HG03039 (cell line): Measurements from ENCODE around the gene TMEM35A.
"Not testable (repeated sequence)": the region's sequence is repeated elsewhere in the genome, so short reads cannot be mapped to it uniquely, and the experiment has no call there.

Experiments
- ATAC-seq: cut with Tn5 transposase; IDR thresholded peaks from one replicate; pipeline ENCODE4 v1.9.1; 2021; ENCODE audit warnings: mild to moderate bottlenecking, moderate library complexity; ENCODE audit not compliant: unreplicated experiment

TMEM35A gene, protein sequence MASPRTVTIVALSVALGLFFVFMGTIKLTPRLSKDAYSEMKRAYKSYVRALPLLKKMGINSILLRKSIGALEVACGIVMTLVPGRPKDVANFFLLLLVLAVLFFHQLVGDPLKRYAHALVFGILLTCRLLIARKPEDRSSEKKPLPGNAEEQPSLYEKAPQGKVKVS

DNA sequence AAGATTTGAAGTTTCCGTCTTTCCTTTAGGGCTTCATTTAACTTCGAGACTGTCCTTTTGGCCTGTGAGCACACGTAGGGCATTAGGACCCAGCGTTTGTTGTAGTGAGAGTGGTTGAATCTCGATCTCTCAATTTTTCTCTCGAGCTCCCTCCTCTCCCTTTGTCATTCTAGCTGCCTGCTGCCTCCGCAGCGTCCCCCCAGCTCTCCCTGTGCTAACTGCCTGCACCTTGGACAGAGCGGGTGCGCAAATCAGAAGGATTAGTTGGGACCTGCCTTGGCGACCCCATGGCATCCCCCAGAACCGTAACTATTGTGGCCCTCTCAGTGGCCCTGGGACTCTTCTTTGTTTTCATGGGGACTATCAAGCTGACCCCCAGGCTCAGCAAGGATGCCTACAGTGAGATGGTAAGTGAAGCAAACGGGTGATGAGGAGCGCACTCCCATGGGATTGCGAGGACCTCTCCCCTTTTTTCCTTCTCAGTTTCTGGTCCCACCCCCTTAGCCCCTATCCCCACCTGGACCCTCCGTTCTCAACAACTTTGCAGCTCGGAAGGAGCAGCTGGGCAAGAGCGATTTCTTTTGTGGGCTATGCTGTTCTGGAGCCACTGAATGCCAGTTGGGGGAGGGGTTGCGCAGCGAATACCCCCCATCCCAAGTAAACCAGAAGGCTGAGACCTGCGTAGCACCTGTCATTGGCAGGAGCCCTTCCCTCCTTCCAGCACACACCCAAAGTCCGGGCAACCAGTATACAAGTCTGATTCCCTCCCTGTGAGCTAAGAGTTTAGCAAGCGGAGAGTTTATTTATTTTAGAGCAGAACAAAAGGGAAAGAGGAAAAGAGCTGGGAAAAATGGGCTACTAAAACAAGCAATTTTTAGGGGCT lies at the start of gene TMEM35A:
Gene TMEM35A (plus strand): TSS at position 164 of the 883 bp plus-strand sequence. CDS start 124 bp downstream, at position 288.
- no peak for ATAC-seq

DNA sequence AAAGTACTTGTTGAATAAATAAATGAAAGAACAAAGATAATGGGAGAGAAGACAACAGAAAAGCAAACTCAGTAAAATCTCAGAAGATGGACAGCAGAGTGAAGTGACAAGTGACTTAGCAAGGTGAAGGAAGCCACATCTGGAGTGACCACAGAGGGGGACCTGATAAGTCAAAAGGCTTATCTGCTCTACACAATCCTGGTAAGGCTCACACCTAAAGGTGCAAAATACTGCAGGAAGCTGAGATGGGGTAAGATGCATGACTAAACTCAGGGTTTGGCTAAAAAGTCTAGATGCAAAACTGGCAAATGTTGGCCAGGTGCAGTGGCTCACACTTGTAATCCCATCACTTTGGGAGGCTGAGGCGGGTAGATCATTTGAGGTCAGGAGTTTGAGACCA lies 49.0 kb upstream of the TMEM35A start:
- ATAC-seq: no peak

DNA sequence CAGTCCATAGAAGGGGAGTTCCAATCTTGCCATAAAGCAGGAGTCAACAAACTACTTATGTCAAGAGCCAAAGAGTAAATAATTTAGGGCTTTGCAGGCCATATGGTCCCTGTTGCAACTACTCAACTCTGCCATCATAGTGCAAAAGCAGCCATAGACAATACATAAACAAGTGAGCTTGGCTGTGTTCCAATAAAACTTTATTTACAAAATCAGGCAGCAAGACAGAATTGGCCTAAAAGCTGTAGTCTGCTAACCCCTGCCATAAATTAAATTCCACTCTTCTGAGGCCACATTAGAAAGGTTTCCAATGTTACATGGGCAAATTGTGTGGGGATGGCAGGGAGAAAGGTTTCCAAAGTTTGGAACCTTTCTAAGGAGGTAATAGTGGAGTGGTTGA lies 41.4 kb upstream of the TMEM35A start:
- no peak for ATAC-seq

DNA sequence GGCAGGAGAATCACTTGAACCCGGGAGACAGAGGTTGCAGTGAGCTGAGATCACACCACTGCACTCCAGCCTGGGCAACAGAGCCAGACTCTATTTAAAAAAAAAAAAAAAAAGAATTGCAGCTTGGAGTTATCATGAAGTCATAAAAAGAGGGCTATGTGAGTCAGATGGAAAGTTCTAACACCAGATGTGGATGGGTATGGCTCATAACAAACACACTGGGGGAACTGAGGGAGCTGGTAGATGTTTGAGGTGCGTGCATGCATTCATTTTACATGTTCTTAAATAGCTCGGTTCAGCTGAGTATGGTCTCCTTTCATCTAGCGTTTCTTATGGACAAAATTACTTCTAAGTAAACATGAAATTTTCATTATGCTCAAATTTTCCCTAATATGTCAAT lies 38.5 kb upstream of the TMEM35A start:
- ATAC-seq: no peak

DNA sequence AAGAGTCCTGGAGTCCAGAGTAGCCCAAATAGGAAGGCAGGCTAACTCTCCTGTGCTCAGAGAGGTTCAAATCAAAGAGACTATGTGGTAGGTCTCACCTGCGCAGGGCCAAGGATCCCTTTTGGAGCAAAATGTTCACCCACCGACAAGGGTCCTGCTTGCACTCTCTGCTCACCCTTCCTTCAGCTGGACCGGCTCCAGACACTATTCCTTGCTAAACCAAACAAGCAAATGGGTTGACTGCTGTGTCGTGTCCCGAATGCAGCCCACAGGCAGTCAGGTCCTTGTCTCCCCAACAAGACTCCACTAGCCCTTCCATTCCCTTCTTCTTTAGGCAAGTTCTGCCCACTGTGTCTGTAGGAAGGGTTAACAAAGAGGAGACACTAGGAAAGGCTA lies 27.5 kb upstream of the TMEM35A start:
- no peak for ATAC-seq

DNA sequence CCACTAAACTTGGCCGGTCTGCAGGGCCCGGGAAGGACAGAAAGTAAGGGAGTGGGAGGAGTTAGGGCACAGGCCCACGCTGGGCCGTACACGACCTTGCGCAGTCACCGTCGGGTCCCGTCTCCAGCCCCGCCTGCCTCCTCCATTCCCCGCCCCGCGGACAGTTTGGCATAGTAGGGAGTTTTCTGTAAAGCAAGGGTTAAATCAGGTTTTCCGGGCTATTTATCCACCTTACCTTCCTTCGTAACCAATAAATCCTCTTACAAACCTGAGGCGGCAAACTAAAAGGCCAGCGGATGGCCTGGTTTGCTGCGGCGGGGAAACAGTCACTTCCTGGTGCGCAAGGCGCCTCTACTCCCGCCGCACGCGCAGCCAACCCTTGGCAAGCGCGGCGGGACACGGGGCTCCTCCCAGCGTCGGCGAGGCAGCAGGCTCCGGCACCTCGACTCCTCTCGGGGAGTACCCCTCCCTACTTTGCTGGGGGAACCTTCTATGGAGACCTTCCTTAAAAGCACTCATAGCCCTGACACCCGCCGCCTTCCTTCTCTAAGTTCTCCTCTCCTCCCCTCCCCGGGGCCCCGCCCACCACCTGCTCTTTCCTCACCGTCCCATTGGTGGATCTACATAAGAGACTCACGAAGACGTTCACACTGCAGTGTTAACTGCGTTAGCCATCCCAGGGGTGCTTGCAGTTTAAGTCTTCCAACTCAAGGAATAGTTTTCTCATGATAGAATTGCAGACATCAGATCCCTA lies 27.0 kb upstream of the TMEM35A start, which contains the start of gene TRMT2B:
Gene TRMT2B (minus strand): TSS at position 563 of the 754 bp plus-strand sequence. CDS start 9,822 bp downstream, outside the sequence.
- peak; percentile 90 for ATAC-seq

DNA sequence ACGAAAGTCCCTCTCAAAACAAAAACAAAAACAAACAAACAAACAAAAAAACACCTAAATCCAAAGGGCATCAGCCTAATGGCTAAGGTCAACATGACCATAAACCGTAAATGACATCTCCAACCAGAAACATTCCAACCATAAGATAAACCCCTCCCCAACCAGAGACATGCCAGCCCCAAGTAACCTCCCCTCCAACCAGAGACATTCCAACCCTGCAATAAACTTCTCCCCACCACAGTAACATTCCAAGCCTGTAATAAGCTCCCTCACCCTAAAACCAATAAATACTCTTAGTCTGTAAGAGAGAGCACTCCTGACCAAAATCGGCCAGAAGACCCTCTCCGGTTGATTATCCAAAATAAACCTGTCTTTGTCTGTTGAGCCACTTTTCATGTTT lies 22.1 kb upstream of the TMEM35A start:
- ATAC-seq: not testable (repeated sequence)

DNA sequence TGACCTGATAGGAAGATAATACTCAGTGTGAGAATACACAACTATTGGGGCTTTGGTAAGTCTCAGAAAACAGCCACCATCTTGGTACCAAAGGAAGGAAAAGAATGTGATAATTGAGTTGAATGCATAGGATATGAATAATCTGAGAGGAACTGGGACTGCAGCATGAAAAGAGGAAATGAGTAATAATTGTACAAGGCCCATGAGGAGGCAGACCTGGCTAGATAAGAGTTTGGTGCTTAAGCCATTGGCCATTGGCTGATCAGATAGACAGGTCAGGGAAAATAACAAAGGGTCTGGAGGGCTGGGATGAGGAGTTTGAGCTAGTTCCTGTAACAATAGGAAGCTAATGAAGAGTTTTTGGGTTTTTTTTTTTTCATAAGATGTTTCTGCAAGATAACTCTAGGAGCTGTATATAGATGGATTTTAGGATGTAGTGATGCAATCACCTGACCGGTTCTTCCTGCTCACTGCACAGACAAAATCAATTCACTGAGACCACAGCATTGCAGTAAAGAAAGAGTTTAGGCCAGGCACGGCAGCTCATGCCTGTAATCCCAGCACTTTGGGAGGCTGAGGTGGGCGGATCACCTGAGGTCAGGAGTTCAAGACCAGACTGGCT lies 21.5 kb upstream of the TMEM35A start:
- peak; percentile 71 for ATAC-seq

DNA sequence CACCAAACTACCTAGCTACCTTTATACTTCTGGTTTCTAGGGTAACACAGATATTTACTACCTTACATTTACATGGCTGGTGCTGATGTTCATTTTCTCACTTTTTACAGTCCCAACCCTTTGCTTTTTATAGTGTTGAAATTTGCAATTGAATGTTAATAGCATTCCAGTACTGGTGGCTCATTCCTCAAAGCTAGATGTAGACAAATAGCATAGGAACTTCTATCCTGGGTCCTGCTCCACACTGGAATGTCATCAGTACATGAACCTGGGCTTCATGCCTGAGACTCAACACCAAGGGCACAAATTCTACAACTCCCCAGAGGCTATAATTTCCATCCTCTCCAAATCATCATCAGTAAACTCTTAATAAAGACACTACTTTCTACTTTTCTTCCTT lies 16.5 kb upstream of the TMEM35A start:
- no peak for ATAC-seq

DNA sequence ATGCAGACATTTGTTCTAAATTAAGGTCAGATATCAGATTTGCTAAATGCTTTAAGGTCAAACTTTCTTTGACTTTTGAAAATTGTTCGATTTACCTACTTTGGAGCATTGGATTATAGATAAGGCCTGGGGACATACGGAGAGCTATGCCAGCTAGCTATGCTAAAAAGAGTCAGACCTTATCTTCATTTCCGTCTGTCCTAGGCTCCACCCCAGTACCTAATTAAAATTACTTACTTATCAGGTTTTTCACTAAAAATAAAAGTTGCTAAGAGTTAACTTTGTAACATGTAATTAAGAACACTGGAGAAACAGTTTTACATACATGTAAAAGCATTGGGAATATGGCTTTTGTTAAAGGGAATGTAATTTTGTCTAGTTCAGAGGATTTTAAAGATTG lies 7.1 kb upstream of the TMEM35A start:
- no peak for ATAC-seq

DNA sequence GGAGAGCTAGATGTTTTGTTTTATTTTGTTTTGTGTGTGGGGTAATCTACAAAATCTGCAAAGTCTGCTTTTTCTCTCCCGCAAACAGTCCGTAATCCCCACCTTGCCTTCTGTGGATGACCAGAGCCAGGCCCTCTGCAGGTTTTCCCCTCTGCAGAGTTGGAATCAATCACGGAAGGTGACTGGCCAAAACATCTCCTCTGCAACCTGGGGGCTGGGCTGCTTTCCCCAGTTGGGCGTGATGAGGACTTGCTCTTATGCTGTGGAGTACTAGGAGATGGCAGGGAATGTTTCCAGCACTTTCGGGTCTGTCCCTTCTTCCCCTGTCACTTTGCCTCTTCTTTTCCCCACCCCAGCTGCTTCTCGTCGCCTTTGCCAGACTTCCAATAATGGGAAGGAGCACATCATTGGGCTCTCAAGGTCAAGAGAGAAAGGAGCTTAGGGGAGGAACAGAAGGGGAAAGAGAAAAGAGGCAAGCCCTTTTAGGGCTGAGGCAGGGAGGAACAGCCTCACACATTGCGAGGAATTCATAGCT lies 1.1 kb downstream of the TMEM35A start:
- ATAC-seq: no peak

DNA sequence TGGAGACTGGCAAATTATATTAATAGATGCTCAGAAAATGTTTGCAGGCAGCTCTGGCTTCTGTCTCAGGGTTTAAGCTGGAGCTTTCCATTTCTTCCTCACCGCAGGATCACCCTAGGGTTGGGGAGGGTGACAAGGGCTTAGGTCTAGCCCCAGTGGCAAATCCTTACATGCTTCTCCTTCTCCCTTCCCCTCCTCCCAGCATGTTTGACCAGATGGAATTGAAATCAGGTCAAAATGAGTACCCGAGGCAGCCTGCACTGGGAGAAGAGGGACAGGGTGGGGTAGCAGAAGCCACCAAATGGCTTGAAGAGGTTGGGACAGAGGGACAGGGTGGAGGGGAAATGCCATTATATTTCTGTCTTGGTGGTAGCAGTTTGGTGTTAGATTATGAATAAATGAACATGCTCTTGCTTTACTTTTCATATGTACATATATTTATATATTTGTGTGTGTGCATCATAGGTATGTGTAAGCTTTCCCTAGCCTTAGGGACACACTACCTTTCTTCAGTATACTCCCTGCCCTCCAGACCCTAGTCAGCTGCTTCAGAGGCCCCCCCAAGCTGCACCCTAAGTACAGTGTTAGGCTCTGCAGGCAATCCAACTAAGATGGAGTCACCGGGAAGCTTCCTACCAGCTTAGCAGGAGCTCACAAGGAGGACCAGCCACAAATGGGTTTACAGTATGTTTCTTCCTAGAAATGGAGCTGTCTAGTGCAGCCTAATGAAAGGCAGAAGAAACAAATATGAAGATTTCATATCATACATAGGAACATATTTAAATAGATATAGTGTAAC lies 1.8 kb downstream of the TMEM35A start:
- no peak for ATAC-seq

DNA sequence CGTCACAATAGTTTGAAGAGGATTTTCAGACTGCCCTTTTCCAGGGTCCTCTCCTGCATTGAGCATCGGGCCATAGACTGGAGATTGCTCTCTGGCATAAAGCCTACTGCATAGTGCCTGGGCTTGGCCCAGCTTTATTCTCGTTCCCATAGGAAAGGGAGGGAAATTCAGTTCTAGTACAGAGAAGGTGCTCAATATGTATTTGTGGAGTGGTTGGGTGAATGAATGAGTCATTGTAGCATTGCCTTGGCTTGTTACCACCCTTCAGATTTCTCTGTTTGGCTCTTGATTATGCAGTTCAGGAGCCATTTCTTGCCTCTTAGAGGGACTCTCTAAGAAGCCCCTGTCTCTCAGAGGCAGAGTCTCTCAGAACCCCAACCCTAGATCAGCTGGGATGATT lies 2.6 kb downstream of the TMEM35A start:
- no peak for ATAC-seq

DNA sequence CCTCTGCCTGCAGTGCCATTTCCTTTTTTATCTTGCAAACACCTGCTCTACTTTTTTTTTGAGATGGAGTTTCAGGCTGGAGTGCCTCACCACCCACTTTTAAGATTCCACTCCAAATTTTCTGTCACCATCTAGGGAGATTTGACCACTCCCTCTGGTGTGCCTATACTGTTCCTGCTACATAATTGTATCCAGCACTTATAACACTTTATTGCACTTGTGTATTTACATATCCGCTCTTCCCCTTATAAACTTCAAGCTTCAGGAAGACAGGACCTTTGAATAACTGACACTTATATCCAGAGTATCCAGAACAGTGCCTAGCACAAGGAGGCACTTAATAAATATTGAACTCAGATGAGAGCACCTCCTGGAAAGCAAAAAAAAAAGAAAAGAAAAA lies 13.1 kb downstream of the TMEM35A start:
- ATAC-seq: no peak

DNA sequence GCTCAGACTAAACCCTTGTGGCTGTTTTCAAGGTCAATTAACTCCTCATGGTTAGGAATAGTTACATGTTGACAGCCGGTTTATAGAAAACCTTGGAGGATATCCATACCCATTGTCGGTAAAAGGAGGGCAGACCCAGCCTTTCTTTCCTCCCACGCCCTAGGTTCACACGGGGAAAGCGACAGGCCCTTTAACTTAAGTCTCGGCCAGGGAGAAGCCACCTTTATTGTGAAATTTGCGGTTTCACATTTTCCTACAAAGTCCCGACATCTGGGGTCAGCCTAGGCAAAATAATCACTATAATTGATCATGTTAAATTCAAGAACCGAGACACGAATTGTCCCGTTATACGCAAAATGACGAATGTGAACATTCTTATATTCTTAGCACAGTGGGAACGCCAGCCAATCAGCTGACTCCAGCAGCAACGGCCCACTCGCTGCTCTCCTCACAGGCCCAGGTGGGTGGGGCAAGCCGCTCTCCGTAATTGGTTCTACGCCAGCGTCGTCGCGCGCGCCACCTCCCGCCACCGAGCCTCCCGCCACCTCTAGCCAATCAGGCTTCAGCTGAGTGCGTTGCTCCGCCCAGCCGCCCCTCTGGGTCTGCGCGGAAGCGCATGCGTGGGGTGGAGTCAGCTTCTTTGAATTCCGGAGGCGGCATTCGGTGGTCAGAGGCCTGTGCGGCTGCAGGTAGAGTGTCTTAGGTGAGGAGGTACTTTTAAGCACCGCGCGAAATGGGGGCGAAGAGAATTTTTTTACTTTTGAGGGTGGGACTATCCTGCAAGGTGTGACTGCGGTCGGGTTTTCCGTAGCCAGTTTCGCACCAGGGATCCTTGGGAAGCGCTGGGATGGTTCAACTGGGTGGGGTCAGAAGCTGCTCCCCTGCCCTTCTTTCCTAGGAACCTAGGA lies 19.1 kb downstream of the TMEM35A start, which contains the start of gene CENPI:
Gene CENPI (plus strand): TSS at position 659 of the 908 bp plus-strand sequence. CDS start 2,867 bp downstream, outside the sequence.
- ATAC-seq: peak; percentile 99

DNA sequence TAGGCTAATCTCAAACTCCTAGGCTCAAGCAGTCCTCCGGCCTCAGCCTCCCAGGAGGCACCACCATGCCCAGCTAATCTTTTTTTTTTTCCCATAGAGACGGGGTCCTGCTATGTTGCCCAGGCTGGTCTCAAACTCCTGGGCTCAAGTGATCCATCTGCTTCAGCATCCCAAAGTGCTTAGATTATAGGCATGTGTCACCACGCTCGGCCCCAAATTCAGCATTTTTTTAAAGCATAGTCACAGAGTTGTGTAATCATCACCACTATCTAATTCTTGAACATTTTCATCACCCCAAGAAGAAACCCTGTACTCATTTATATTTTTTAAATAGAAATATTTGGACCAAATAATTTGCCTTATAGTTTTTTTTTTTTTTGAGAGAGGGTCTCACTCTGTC lies 29.6 kb downstream of the TMEM35A start:
- ATAC-seq: no peak

DNA sequence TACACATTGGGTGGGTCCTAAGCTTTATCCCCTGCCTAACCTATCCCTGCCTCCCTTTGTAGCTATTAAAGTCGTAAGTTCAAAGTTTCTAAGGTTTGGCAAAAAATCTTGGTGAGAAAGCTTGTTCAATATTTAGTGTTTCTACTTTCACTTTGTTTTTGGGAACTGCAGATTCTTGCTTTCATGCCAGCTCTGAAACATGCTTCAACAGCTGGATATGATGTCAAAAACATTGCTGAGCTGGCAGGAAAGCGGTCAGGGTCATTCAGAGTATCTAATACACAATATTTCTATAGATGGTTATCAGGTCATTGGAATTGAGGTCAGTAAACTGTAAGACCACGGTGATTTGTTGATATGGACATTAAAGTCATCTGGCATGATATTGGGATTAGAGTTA lies 39.0 kb downstream of the TMEM35A start:
- no peak for ATAC-seq

DNA sequence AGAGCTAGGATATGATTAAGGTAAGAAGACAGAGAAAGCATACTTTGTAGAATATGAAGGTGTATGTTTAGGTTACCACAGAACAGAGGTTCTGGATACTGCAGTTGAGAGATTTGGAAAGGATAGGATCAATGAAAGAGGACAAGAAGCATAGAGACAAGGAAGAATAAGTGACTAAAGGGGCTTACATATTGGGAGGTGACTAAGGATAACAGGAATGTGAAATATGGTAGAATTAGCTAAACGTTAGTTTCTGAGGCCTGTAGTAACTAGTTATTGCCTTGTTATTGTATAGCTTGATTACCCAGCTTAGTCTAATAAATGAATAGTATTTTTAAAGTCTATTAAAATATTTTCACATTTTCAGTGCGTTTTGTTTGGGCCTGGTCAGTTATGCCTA lies 57.6 kb downstream of the TMEM35A start:
- no peak for ATAC-seq
